Measurements from ENCODE around the gene CDX1. TPM values are rescaled to one million over a fixed set of nuclear protein-coding genes. Genes with fewer than 3 reads are reported as not detected.
A peak's percentile ranks its signal among the peaks of the same experiment; 100 is the strongest.

Gene CDX1
- total RNA-seq, 4 donors from 2014 or later, result 1.5 TPM; not detected in 3

- in situ Hi-C loops (cut with MboI; ENCODE audit: low sequenced_read_pairs in 4 of 4), result no loop called here
- DNase-seq (peak; percentile 40 to 66), ATAC-seq (peak; percentile 84 to 85)
- intact Hi-C loops (cut with DNase I; ENCODE audit: low total_unique reads), result no loop called here
- Histone ChIP-seq H3K36me3 (no peaks in the 10 kb centered on the region), H3K27ac (peak overlapping the region; percentile 75 to 82 (median 78)), H3K27me3 (no peaks in the 10 kb centered on the region), H3K9me3 (no peaks in the 10 kb centered on the region), H3K4me3 (peak overlapping the region in 1 of 4 donors; percentile 37), H3K4me1 (peaks cover 0 to 12% of the 10 kb centered on the region in 2 donors)
- TF ChIP-seq CTCF (IDR thresholded peaks at IDR 0.05 in 4 of 5, conservative IDR thresholded peaks at IDR 0.05 in 1 of 5) (no peak), POLR2A (IDR thresholded peaks at IDR 0.05) (peak in 1 of 2 donors; percentile 15)
Observed at GRCh38 chr5:150142959-150143349, 23.6 kb upstream of the CDX1 start.

GRCh38 chr5:150143350-150144245 is 23.0 kb upstream of the CDX1 start:
- Histone ChIP-seq H3K27ac (peak overlapping the region; percentile 75 to 82 (median 78)), H3K4me3 (peak overlapping the region in 3 of 4 donors; percentile 3 to 37 (median 22)), H3K27me3 (no peaks in the 10 kb centered on the region), H3K4me1 (peaks cover 0 to 8% of the 10 kb centered on the region in 2 donors), H3K36me3 (no peaks in the 10 kb centered on the region), H3K9me3 (no peaks in the 10 kb centered on the region)
- ATAC-seq (peak; percentile 57 to 61), DNase-seq (peak; percentile 59 to 79)
- in situ Hi-C loops (cut with MboI; ENCODE audit: low sequenced_read_pairs in 4 of 4), result no loop called here
- intact Hi-C loops (cut with DNase I; ENCODE audit: low total_unique reads), result no loop called here
- TF ChIP-seq POLR2A (IDR thresholded peaks at IDR 0.05), result peak in 1 of 2 donors; percentile 13
- TF ChIP-seq CTCF (IDR thresholded peaks at IDR 0.05 in 4 of 5, conservative IDR thresholded peaks at IDR 0.05 in 1 of 5), result no peak

GRCh38 chr5:150144246-150144801 is 22.3 kb upstream of the CDX1 start:
- peak overlapping the region; percentile 75 to 82 (median 78) for H3K27ac ChIP-seq
- H3K4me1 ChIP-seq, result peaks cover 0 to under 1% of the 10 kb centered on the region in 2 donors
- peak; percentile 45 for DNase-seq
- TF ChIP-seq CTCF (IDR thresholded peaks at IDR 0.05 in 4 of 5, conservative IDR thresholded peaks at IDR 0.05 in 1 of 5) (no peak), POLR2A (IDR thresholded peaks at IDR 0.05) (no peak)
- intact Hi-C loops (cut with DNase I; ENCODE audit: low total_unique reads) (no loop called here), in situ Hi-C loops (cut with MboI; ENCODE audit: low sequenced_read_pairs in 4 of 4) (no loop called here)
- no peaks in the 10 kb centered on the region for H3K36me3 ChIP-seq
- H3K4me3 ChIP-seq, result peak overlapping the region in 3 of 4 donors; percentile 3 to 37 (median 22)
- H3K9me3 ChIP-seq, result no peaks in the 10 kb centered on the region
- H3K27me3 ChIP-seq, result no peaks in the 10 kb centered on the region
- peak; percentile 10 to 25 for ATAC-seq

GRCh38 chr5:150144879-150145278 is 21.7 kb upstream of the CDX1 start:
- no peak for DNase-seq
- in situ Hi-C loops (cut with MboI; ENCODE audit: low sequenced_read_pairs in 4 of 4), result no loop called here
- H3K4me3 ChIP-seq, result peak overlapping the region in 1 of 4 donors; percentile 37

More at GRCh38 chr5:150144879-150145278, 21.7 kb upstream of the CDX1 start:
- no peak for ATAC-seq
- no peaks in the 10 kb centered on the region for H3K36me3 ChIP-seq
- peak overlapping the region; percentile 75 to 82 (median 78) for H3K27ac ChIP-seq
- H3K4me1 ChIP-seq, result no peaks in the 10 kb centered on the region
- intact Hi-C loops (cut with DNase I; ENCODE audit: low total_unique reads), result no loop called here
- no peak for TF ChIP-seq CTCF (IDR thresholded peaks at IDR 0.05 in 4 of 5, conservative IDR thresholded peaks at IDR 0.05 in 1 of 5)
- no peak for TF ChIP-seq POLR2A (IDR thresholded peaks at IDR 0.05)
- H3K9me3 ChIP-seq, result no peaks in the 10 kb centered on the region
- H3K27me3 ChIP-seq, result no peaks in the 10 kb centered on the region
